Thyroid gland (tissue), 4 donors: ENCODE data around the gene GALNT2. TPM values are rescaled to one million over a fixed set of nuclear protein-coding genes. Genes with fewer than 3 reads are reported as not detected.

Experiments used
- DNase-seq, 2 donors: peaks; one replicate each; pipeline ENCODE4 v3.0.0-alpha.2; 2019
- H3K27ac ChIP-seq, 3 donors: fragments of 200-600 bp; sonication (generic); 1 replicate in 2 of 3; 2 replicates in 1 of 3; pipeline ENCODE4 v1.5.1; 2016 to 2019; ENCODE audit warnings: mild to moderate bottlenecking in 1 of 3, moderate library complexity in 1 of 3
- H3K27me3 ChIP-seq: fragments of 200-600 bp; sonication (generic); one replicate; pipeline ENCODE4 v1.5.1; 2019
- H3K36me3 ChIP-seq, 2 donors: fragments of 200-600 bp; sonication (generic); one replicate each; pipeline ENCODE4 v1.5.1; 2016 to 2019
- H3K4me1 ChIP-seq, 2 donors: fragments of 200-600 bp; sonication (generic); one replicate each; pipeline ENCODE4 v1.5.1; 2017 to 2019
- H3K4me3 ChIP-seq, 3 donors: fragments of 200-600 bp; sonication (generic); replicated peaks in 1 of 3; 1 replicate in 2 of 3; 2 replicates in 1 of 3; pipeline ENCODE4 v1.5.1; 2016; ENCODE audit warnings: mild to moderate bottlenecking in 1 of 3
- H3K9me3 ChIP-seq: fragments of 200-600 bp; sonication (generic); one replicate; pipeline ENCODE4 v1.5.1; 2017
- CTCF ChIP-seq, 6 experiments: fragments of 200-600 bp in 3 of 6; fragments of 450-650 bp in 3 of 6; sonication (generic) in 3 of 6; IDR thresholded peaks; one replicate each; pipeline ENCODE4 v1.5.1; 2016 to 2019; ENCODE audit warnings: antibody characterized with exemption in 6 of 6, mild to moderate bottlenecking in 2 of 6, inconsistent platforms in 1 of 6, moderate library complexity in 1 of 6
- POLR2A ChIP-seq, 2 donors: fragments of 450-650 bp; IDR thresholded peaks; one replicate each; pipeline ENCODE4 v1.6.1; 2017; ENCODE audit warnings: antibody characterized with exemption in 2 of 2, mild to moderate bottlenecking in 2 of 2, moderate library complexity in 1 of 2
- WGBS, 2 donors: methylation state at CpG; one replicate each; pipeline ENCODE4 v1.1.5; 2017; 5-methylcytosine and 5-hydroxymethylcytosine counted together
- intact Hi-C: fragments of 100-400 bp; cut with DNase I; formaldehyde crosslinking; loops from one replicate; pipeline ENCODE4 v1.15.1; 2023
- total RNA-seq, 4 donors: library from RNA; depleted of rRNA; stranded (reverse); fragments of >200 nt; gene quantifications; one replicate each; pipeline ENCODE4 v1.2.3, GENCODE V29; 2016

Gene GALNT2
- total RNA-seq, 4 donors from 2014 or later, result 26.2 to 48.9 (median 42.3) TPM

- Histone ChIP-seq H3K27me3 (no peaks in the 10 kb centered on the region), H3K9me3 (no peaks in the 10 kb centered on the region), H3K36me3 (peaks cover 14 to 24% of the 10 kb centered on the region in 2 donors), H3K4me3 (no peak overlapping the region), H3K27ac (no peak overlapping the region), H3K4me1 (peaks cover 0 to 14% of the 10 kb centered on the region in 2 donors)
- no peak for TF ChIP-seq CTCF (IDR thresholded peaks at IDR 0.05)
- no peak for TF ChIP-seq POLR2A (IDR thresholded peaks at IDR 0.05)
- DNase-seq, result no peak
- 94 to 96% methylated on average over 16 to 17 of the region's 17 CpGs for WGBS, 2 donors
- intact Hi-C loops, result no loop called here
Observed at GRCh38 chr1:230267338-230268065, 200.5 kb downstream of the GALNT2 start.

GRCh38 chr1:230268371-230269170 is 201.5 kb downstream of the GALNT2 start:
- Histone ChIP-seq H3K4me1 (peaks cover 0 to 14% of the 10 kb centered on the region in 2 donors), H3K4me3 (no peak overlapping the region), H3K27me3 (no peaks in the 10 kb centered on the region), H3K36me3 (peaks cover 5 to 17% of the 10 kb centered on the region in 2 donors), H3K27ac (no peak overlapping the region), H3K9me3 (no peaks in the 10 kb centered on the region)
- peak; percentile 44 to 45 for DNase-seq
- WGBS, 2 donors, result 83% methylated on average over 13 to 18 of the region's 19 CpGs
- TF ChIP-seq CTCF (IDR thresholded peaks at IDR 0.05) (peak in 4 of 6 experiments; percentile 51 to 94 (median 69)), POLR2A (IDR thresholded peaks at IDR 0.05) (no peak)
- intact Hi-C loops, result no loop called here

DNA sequence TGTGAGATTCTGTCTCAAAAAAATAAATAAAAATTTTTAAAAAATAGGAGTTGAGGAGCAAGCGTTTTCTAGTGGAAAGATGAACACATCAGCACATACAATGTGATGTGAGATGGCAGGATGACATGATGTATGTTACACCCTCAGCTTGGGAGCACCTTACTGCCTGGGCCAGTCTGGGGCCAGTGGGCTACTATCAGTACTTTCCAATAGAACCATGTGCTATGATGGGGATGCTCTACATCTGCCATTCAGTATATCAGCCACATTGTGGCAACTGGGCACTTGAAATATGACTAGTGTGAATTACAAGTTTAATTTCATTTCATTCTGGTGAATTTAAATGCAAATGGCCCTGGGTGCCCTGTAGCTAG is 203.1 kb downstream of the GALNT2 start:
- Histone ChIP-seq H3K36me3 (peaks cover 0 to 10% of the 10 kb centered on the region in 2 donors), H3K4me1 (peaks cover 0 to 14% of the 10 kb centered on the region in 2 donors), H3K4me3 (no peak overlapping the region), H3K9me3 (no peaks in the 10 kb centered on the region), H3K27me3 (no peaks in the 10 kb centered on the region), H3K27ac (peak overlapping the region in 2 of 3 donors; percentile 10 to 21)
- 91 to 97% methylated on average over 1 of the region's 1 CpG for WGBS, 2 donors
- TF ChIP-seq POLR2A (IDR thresholded peaks at IDR 0.05), result no peak
- TF ChIP-seq CTCF (IDR thresholded peaks at IDR 0.05), result no peak
- DNase-seq, result no peak
- intact Hi-C loops, result no loop called here

GRCh38 chr1:230270559-230271281 is 203.7 kb downstream of the GALNT2 start:
- H3K36me3 ChIP-seq, result peaks cover 0 to 6% of the 10 kb centered on the region in 2 donors
- H3K9me3 ChIP-seq, result no peaks in the 10 kb centered on the region
- H3K4me1 ChIP-seq, result peaks cover 0 to 14% of the 10 kb centered on the region in 2 donors
- no peaks in the 10 kb centered on the region for H3K27me3 ChIP-seq
- H3K4me3 ChIP-seq, result no peak overlapping the region
- WGBS, 2 donors, result 68 to 70% methylated on average over 14 of the region's 14 CpGs
- H3K27ac ChIP-seq, result peak overlapping the region in 2 of 3 donors; percentile 10 to 21
- DNase-seq, result no peak
- intact Hi-C loops, result no loop called here
- TF ChIP-seq CTCF (IDR thresholded peaks at IDR 0.05) (no peak), POLR2A (IDR thresholded peaks at IDR 0.05) (no peak)
